H1 (cell line): ENCODE measurements around the gene TMPRSS13. TPM values are rescaled to one million over a fixed set of nuclear protein-coding genes. Genes with fewer than 3 reads are reported as not detected.

Experiments used
- BRCA1 ChIP-seq: IDR thresholded peaks from 2 replicates; pipeline ENCODE4 v1.6.1; 2012; ENCODE audit warnings: low read depth, low read length, improper control_type of control experiment
- CREB1 ChIP-seq: IDR thresholded peaks from 2 replicates; pipeline ENCODE4 v1.6.1; 2012; ENCODE audit warnings: inconsistent platforms
- EP300 ChIP-seq, 2 experiments: IDR thresholded peaks; 1 replicate in 1 of 2; 2 replicates in 1 of 2; pipeline ENCODE4 v1.6.1; 2011 to 2012; ENCODE audit warnings: low read depth in 2 of 2, low read length in 2 of 2, mild to moderate bottlenecking in 2 of 2, borderline replicate concordance in 1 of 2, inconsistent platforms in 1 of 2, moderate library complexity in 1 of 2
- GTF2F1 ChIP-seq: IDR thresholded peaks from 2 replicates; pipeline ENCODE4 v1.6.1; 2012; ENCODE audit warnings: low read depth, low read length, improper control_type of control experiment, borderline replicate concordance
- HDAC2 ChIP-seq, 2 experiments: fragments of 300-600 bp in 1 of 2; sonication (generic) in 1 of 2; IDR thresholded peaks; 2 replicates each; pipeline ENCODE4 v1.6.1; 2011 to 2012; ENCODE audit warnings: low read depth in 2 of 2, low read length in 2 of 2, mild to moderate bottlenecking in 2 of 2, moderate library complexity in 2 of 2, borderline replicate concordance in 1 of 2, inconsistent platforms in 1 of 2
- JUN ChIP-seq: IDR thresholded peaks from 2 replicates; pipeline ENCODE4 v1.6.1; 2011; ENCODE audit warnings: low read depth, mild to moderate bottlenecking, improper control_type of control experiment, low read length
- KDM5A ChIP-seq: fragments of 200-600 bp; IDR thresholded peaks from 2 replicates; pipeline ENCODE4 v1.7.1; 2012; ENCODE audit warnings: mild to moderate bottlenecking, low read length, inconsistent platforms, mixed read lengths
- TAF1 ChIP-seq: IDR thresholded peaks from 2 replicates; pipeline ENCODE4 v1.6.1; 2011; ENCODE audit warnings: mild to moderate bottlenecking, low read depth, low read length
- TEAD4 ChIP-seq: IDR thresholded peaks from 2 replicates; pipeline ENCODE4 v1.6.1; 2012; ENCODE audit warnings: low read depth, low read length, inconsistent platforms, mixed read lengths
- YY1 ChIP-seq: IDR thresholded peaks from 2 replicates; pipeline ENCODE4 v1.6.1; 2011; ENCODE audit warnings: low read depth, mild to moderate bottlenecking, low read length
- polyA plus RNA-seq, 7 experiments: library from polyadenylated mRNA; depleted of rRNA in 3 of 7; stranded (reverse) in 5 of 7; unstranded in 2 of 7; fragments of >200 nt in 5 of 7; fragments of 200-250 nt in 2 of 7; gene quantifications; 1 replicate in 5 of 7; 2 replicates in 1 of 7; 4 replicates in 1 of 7; pipeline versions ENCODE4 v1.2.1 to v1.2.3, GENCODE V29; 2011 to 2013; ENCODE audit warnings: missing spikeins in 2 of 7, mixed read lengths in 2 of 7
- total RNA-seq: library from RNA; stranded (reverse); fragmentation: NEBNext Ultra II Directional; extraction: Animal tissue kit (Norgen Biotek cat#: 25700); gene quantifications from 2 replicates; pipeline ENCODE4 v1.2.1, GENCODE V29; 2021

Gene TMPRSS13
- total and polyA plus RNA-seq, 2 of the 8 experiments (the other 6 are each of a cell fraction or from before 2014, with no cell fraction given), result 0.61 to 0.79 TPM

DNA sequence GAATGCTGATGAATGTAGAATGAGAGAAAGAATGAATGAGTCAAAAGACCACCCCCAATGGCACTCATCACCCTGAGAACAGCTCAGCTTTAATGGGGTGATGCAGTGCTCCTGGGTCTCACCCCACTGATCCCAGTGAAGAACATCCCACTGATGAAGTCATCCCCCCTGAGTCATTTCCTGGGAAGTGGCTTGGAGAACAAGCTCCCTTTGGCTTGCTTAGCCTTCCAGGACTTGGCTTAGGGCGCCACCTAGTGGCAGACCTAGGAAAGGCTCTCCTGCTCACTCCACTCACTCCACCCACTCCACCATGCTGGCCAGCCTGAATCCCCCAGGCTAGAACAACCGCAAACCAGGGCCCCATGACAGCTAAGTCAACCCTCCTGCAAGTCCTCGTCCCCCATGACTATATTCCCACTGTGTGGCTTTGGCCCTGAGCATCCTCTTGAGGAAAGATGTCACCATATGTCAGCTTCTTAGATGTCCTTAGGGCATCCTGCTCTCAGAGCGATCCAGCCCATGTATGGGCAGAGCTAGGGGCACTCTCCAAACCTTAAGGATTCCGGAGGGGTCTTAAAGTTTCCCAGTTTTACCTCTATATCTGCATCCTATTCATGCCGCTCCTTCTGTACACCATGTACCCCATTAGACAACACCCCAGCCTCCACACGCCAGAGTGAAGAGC is 17.8 kb upstream of the TMPRSS13 start (continued):
- TF ChIP-seq BRCA1 (peak; percentile 34; the same call in 1 of the 2 replicates), GTF2F1 (no peak), EP300 (IDR thresholded peaks at IDR 0.05; ENCODE audit: borderline replicate concordance in 1 of 2, low read depth in 2 of 2, low read length in 2 of 2) (0 out of 3 replicates have a peak, but pooled peaks of 1 of the 2 experiments have one; percentile 9), TAF1 (no peak), HDAC2 (IDR thresholded peaks at IDR 0.05; ENCODE audit: borderline replicate concordance in 1 of 2, low read depth in 2 of 2, low read length in 2 of 2) (no peak), TEAD4 (no peak), YY1 (peak; percentile 68; the same call in 1 of the 2 replicates), JUN (peak; percentile 41; the same call in 1 of the 2 replicates), CREB1 (peak; percentile 43; the same call in 1 of the 2 replicates), KDM5A (no peak)
